K562 (cell line): Measurements from ENCODE around the gene OTOG.

Source experiments
- FOSL1 ChIP-seq: fragments of 200-800 bp; sonication (Bioruptor generic); conservative IDR thresholded peaks from 2 replicates; pipeline ENCODE4 v1.6.1; 2016; ENCODE audit warnings: missing genetic modification characterization, missing compliant biosample characterization
- MED1 ChIP-seq: sonication (generic); formaldehyde crosslinking; IDR thresholded peaks from 2 replicates; pipeline ENCODE4 v1.8.1; 2023; ENCODE audit warnings: missing genetic modification reagents, borderline replicate concordance
- MXI1 ChIP-seq: IDR thresholded peaks from 2 replicates; pipeline ENCODE4 v1.6.1; 2011; ENCODE audit warnings: low read depth, mild to moderate bottlenecking, improper control_type of control experiment, low read length
- NBN ChIP-seq: fragments of 450-650 bp; IDR thresholded peaks from 2 replicates; pipeline ENCODE4 v1.6.1; 2016; ENCODE audit warnings: low read depth, mild to moderate bottlenecking
- NR2C2 ChIP-seq, 2 experiments: fragments of 200-800 bp in 1 of 2; sonication (Bioruptor generic) in 1 of 2; sonication (generic) in 1 of 2; formaldehyde crosslinking in 1 of 2; IDR thresholded peaks; 2 replicates each; pipeline versions ENCODE4 v1.6.1 to v1.8.0; 2016 to 2022; ENCODE audit warnings: mild to moderate bottlenecking in 1 of 2, missing compliant biosample characterization in 1 of 2, missing genetic modification characterization in 1 of 2, missing genetic modification reagents in 1 of 2
- TEAD4 ChIP-seq, 2 experiments: sonication (generic) in 1 of 2; formaldehyde crosslinking in 1 of 2; IDR thresholded peaks; 2 replicates each; pipeline versions ENCODE4 v1.6.1 to v1.8.0; 2012 to 2022; ENCODE audit warnings: borderline replicate concordance in 1 of 2, inconsistent platforms in 1 of 2, low read length in 1 of 2, mild to moderate bottlenecking in 1 of 2, missing genetic modification reagents in 1 of 2
- ZNF778 ChIP-seq: fragments of 450-650 bp; formaldehyde crosslinking; IDR thresholded peaks from 2 replicates; pipeline ENCODE4 v1.4.0; 2020; ENCODE audit warnings: mild to moderate bottlenecking, moderate library complexity
- TF ChIP-seq, protein P1 (sequence below), 3 experiments: IDR thresholded peaks in 2 of 3; conservative IDR thresholded peaks in 1 of 3; 2 replicates each; pipeline ENCODE4 v1.5.1; 2011 to 2012; ENCODE audit warnings: low read length in 3 of 3, mild to moderate bottlenecking in 3 of 3, control low read depth in 2 of 3, improper control_type of control experiment in 1 of 3, inconsistent platforms in 1 of 3, low read depth in 1 of 3, mixed read lengths in 1 of 3, moderate library complexity in 1 of 3; ENCODE audit not compliant: insufficient read depth in 2 of 3
- TF ChIP-seq, protein P2 (sequence below), 2 experiments: fragments of 450-650 bp; formaldehyde crosslinking in 1 of 2; IDR thresholded peaks; 2 replicates each; pipeline versions ENCODE4 v1.4.0 to v1.6.1; 2014 to 2020; ENCODE audit warnings: mild to moderate bottlenecking in 2 of 2, borderline replicate concordance in 1 of 2, low read depth in 1 of 2

DNA sequence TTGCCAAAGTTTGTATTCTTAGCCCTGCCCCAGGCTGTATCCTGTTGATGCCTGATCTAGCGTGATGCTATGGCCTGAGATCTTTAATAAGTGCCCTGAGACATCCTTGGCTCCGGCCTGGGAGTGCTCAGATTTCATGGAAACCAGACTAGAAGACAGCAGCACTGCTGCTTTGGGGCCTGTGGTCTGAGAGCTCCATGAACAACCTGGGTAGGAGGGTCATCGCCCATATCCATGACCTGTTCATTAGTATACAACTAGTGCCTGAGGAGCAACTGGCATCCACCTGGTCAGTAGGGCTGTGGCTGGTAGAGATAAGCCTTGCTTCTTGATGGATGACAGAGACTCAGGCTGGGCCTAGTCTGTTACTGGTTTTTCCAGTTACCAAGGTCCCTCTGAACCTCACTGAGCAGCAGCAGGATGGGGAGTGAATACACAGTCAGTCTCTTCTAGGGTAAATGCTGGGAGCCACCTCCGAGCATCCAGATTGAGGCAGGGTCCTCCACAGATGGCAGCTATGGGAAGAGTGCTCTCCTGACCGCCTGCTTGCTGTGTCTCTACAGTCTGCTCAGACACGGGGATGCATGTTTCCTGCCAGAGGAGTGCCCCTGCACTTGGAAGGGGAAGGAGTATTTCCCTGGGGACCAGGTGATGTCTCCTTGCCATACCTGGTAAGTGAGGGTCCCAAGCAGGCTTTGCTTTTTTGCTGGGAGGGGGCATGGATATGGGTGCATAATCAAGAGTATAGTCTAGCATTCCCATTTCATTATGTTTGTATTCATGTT is 39.0 kb downstream of the OTOG start:
- TF ChIP-seq, protein P1, sequence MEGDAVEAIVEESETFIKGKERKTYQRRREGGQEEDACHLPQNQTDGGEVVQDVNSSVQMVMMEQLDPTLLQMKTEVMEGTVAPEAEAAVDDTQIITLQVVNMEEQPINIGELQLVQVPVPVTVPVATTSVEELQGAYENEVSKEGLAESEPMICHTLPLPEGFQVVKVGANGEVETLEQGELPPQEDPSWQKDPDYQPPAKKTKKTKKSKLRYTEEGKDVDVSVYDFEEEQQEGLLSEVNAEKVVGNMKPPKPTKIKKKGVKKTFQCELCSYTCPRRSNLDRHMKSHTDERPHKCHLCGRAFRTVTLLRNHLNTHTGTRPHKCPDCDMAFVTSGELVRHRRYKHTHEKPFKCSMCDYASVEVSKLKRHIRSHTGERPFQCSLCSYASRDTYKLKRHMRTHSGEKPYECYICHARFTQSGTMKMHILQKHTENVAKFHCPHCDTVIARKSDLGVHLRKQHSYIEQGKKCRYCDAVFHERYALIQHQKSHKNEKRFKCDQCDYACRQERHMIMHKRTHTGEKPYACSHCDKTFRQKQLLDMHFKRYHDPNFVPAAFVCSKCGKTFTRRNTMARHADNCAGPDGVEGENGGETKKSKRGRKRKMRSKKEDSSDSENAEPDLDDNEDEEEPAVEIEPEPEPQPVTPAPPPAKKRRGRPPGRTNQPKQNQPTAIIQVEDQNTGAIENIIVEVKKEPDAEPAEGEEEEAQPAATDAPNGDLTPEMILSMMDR (IDR thresholded peaks at IDR 0.05 in 2 of 3, conservative IDR thresholded peaks at IDR 0.05 in 1 of 3; ENCODE audit: insufficient read depth in 2 of 3, low read depth in 1 of 3, low read length in 3 of 3): no peak
- no peak for TF ChIP-seq NR2C2 (CRISPR knock-in tag; IDR thresholded peaks at IDR 0.05)
- TF ChIP-seq NR2C2 (tag; IDR thresholded peaks at IDR 0.05): no peak
- no peak for TF ChIP-seq ZNF778 (CRISPR knock-in tag)
- no peak for TF ChIP-seq TEAD4 (IDR thresholded peaks at IDR 0.05; ENCODE audit: low read length)
- TF ChIP-seq TEAD4 (CRISPR knock-in tag; IDR thresholded peaks at IDR 0.05; ENCODE audit: borderline replicate concordance): no peak
- TF ChIP-seq MED1 (CRISPR knock-in tag): no peak
- TF ChIP-seq, protein P2, sequence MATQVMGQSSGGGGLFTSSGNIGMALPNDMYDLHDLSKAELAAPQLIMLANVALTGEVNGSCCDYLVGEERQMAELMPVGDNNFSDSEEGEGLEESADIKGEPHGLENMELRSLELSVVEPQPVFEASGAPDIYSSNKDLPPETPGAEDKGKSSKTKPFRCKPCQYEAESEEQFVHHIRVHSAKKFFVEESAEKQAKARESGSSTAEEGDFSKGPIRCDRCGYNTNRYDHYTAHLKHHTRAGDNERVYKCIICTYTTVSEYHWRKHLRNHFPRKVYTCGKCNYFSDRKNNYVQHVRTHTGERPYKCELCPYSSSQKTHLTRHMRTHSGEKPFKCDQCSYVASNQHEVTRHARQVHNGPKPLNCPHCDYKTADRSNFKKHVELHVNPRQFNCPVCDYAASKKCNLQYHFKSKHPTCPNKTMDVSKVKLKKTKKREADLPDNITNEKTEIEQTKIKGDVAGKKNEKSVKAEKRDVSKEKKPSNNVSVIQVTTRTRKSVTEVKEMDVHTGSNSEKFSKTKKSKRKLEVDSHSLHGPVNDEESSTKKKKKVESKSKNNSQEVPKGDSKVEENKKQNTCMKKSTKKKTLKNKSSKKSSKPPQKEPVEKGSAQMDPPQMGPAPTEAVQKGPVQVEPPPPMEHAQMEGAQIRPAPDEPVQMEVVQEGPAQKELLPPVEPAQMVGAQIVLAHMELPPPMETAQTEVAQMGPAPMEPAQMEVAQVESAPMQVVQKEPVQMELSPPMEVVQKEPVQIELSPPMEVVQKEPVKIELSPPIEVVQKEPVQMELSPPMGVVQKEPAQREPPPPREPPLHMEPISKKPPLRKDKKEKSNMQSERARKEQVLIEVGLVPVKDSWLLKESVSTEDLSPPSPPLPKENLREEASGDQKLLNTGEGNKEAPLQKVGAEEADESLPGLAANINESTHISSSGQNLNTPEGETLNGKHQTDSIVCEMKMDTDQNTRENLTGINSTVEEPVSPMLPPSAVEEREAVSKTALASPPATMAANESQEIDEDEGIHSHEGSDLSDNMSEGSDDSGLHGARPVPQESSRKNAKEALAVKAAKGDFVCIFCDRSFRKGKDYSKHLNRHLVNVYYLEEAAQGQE (IDR thresholded peaks at IDR 0.05; ENCODE audit: borderline replicate concordance): no peak
- TF ChIP-seq, protein P2 (CRISPR knock-in tag; IDR thresholded peaks at IDR 0.05; ENCODE audit: low read depth): no peak
- no peak for TF ChIP-seq NBN
- no peak for TF ChIP-seq MXI1
- no peak for TF ChIP-seq FOSL1
